HEK293 (cell line): ENCODE results near the gene IRF2BPL.

Source experiments
- AEBP2 ChIP-seq: fragments of 450-650 bp; formaldehyde crosslinking; IDR thresholded peaks from 2 replicates; pipeline ENCODE4 v1.5.1; 2016; ENCODE audit warnings: missing biosample characterization, missing genetic modification characterization, borderline replicate concordance
- HOXC10 ChIP-seq: sonication (generic); formaldehyde crosslinking; IDR thresholded peaks from 2 replicates; pipeline ENCODE4 v1.8.1; 2023; ENCODE audit warnings: mild to moderate bottlenecking, missing genetic modification reagents
- IKZF3 ChIP-seq: fragments of 450-650 bp; IDR thresholded peaks from 2 replicates; pipeline ENCODE4 v1.5.0; 2018; ENCODE audit warnings: missing biosample characterization, mild to moderate bottlenecking, missing genetic modification characterization, moderate library complexity
- KLF16 ChIP-seq: fragments of 450-650 bp; formaldehyde crosslinking; IDR thresholded peaks from 2 replicates; pipeline ENCODE4 v1.5.1; 2017; ENCODE audit warnings: missing biosample characterization, missing genetic modification characterization
- KLF8 ChIP-seq: fragments of 450-650 bp; formaldehyde crosslinking; IDR thresholded peaks from 2 replicates; pipeline ENCODE4 v1.5.1; 2016; ENCODE audit warnings: missing biosample characterization, missing genetic modification characterization
- KLF9 ChIP-seq: fragments of 450-650 bp; formaldehyde crosslinking; IDR thresholded peaks from 2 replicates; pipeline ENCODE4 v1.5.1; 2016; ENCODE audit warnings: missing biosample characterization, missing genetic modification characterization, low read depth
- OSR2 ChIP-seq: fragments of 450-650 bp; formaldehyde crosslinking; IDR thresholded peaks from 2 replicates; pipeline ENCODE4 v1.5.1; 2016; ENCODE audit warnings: missing biosample characterization, missing genetic modification characterization
- OVOL3 ChIP-seq: fragments of 450-650 bp; formaldehyde crosslinking; IDR thresholded peaks from 2 replicates; pipeline ENCODE4 v1.5.1; 2016; ENCODE audit warnings: missing biosample characterization, missing genetic modification characterization
- PBX3 ChIP-seq: sonication (generic); formaldehyde crosslinking; IDR thresholded peaks from 2 replicates; pipeline ENCODE4 v1.8.1; 2022; ENCODE audit warnings: mild to moderate bottlenecking, moderate library complexity, missing genetic modification reagents
- PRDM10 ChIP-seq: fragments of 450-650 bp; formaldehyde crosslinking; IDR thresholded peaks from 2 replicates; pipeline ENCODE4 v1.5.1; 2016; ENCODE audit warnings: missing biosample characterization, missing genetic modification characterization
- SCRT1 ChIP-seq: fragments of 450-650 bp; formaldehyde crosslinking; IDR thresholded peaks from 2 replicates; pipeline ENCODE4 v1.5.1; 2016; ENCODE audit warnings: missing biosample characterization, missing genetic modification characterization, borderline replicate concordance
- TCF7L2 ChIP-seq: IDR thresholded peaks from 2 replicates; pipeline ENCODE4 v1.6.1; 2011; ENCODE audit warnings: low read depth, mild to moderate bottlenecking, inconsistent platforms, low read length, moderate library complexity, borderline replicate concordance
- ZBTB17 ChIP-seq: fragments of 450-650 bp; formaldehyde crosslinking; IDR thresholded peaks from 2 replicates; pipeline ENCODE4 v1.5.1; 2016; ENCODE audit warnings: missing biosample characterization, missing genetic modification characterization
- ZFP37 ChIP-seq: fragments of 450-650 bp; formaldehyde crosslinking; IDR thresholded peaks from 2 replicates; pipeline ENCODE4 v1.5.1; 2016; ENCODE audit warnings: missing biosample characterization, missing genetic modification characterization
- ZFP69B ChIP-seq: fragments of 450-650 bp; formaldehyde crosslinking; IDR thresholded peaks from 2 replicates; pipeline ENCODE4 v1.5.1; 2016; ENCODE audit warnings: missing biosample characterization, missing genetic modification characterization
- ZNF112 ChIP-seq: fragments of 450-650 bp; formaldehyde crosslinking; IDR thresholded peaks from 2 replicates; pipeline ENCODE4 v1.5.0; 2017; ENCODE audit warnings: missing biosample characterization, missing genetic modification characterization
- ZNF114 ChIP-seq: fragments of 450-650 bp; formaldehyde crosslinking; IDR thresholded peaks from 2 replicates; pipeline ENCODE4 v1.5.0; 2017; ENCODE audit warnings: missing biosample characterization, missing genetic modification characterization
- ZNF121 ChIP-seq: fragments of 450-650 bp; formaldehyde crosslinking; IDR thresholded peaks from 2 replicates; pipeline ENCODE4 v1.5.1; 2016; ENCODE audit warnings: missing biosample characterization, missing genetic modification characterization
- ZNF214 ChIP-seq: fragments of 450-650 bp; formaldehyde crosslinking; IDR thresholded peaks from 2 replicates; pipeline ENCODE4 v1.5.1; 2017; ENCODE audit warnings: missing biosample characterization, mild to moderate bottlenecking, missing genetic modification characterization, borderline replicate concordance
- ZNF302 ChIP-seq: fragments of 450-650 bp; formaldehyde crosslinking; IDR thresholded peaks from 2 replicates; pipeline ENCODE4 v1.5.1; 2016; ENCODE audit warnings: missing biosample characterization, missing genetic modification characterization, low read depth
- ZNF501 ChIP-seq: fragments of 450-650 bp; formaldehyde crosslinking; IDR thresholded peaks from 2 replicates; pipeline ENCODE4 v1.5.1; 2016; ENCODE audit warnings: missing biosample characterization, missing genetic modification characterization
- ZNF549 ChIP-seq: fragments of 450-650 bp; IDR thresholded peaks from 2 replicates; pipeline ENCODE4 v1.5.1; 2018; ENCODE audit warnings: missing biosample characterization, missing genetic modification characterization, mild to moderate bottlenecking, inconsistent platforms, moderate library complexity
- ZNF560 ChIP-seq: fragments of 450-650 bp; formaldehyde crosslinking; IDR thresholded peaks from 2 replicates; pipeline ENCODE4 v1.5.1; 2017; ENCODE audit warnings: missing biosample characterization, missing genetic modification characterization, borderline replicate concordance
- ZNF561 ChIP-seq: fragments of 450-650 bp; IDR thresholded peaks from 2 replicates; pipeline ENCODE4 v1.5.1; 2018; ENCODE audit warnings: missing biosample characterization, missing genetic modification characterization, borderline replicate concordance
- ZNF596 ChIP-seq: fragments of 450-650 bp; IDR thresholded peaks from 2 replicates; pipeline ENCODE4 v1.5.0; 2018; ENCODE audit warnings: missing biosample characterization, mild to moderate bottlenecking, missing genetic modification characterization, moderate library complexity
- ZNF600 ChIP-seq: fragments of 450-650 bp; formaldehyde crosslinking; IDR thresholded peaks from 2 replicates; pipeline ENCODE4 v1.5.1; 2016; ENCODE audit warnings: missing biosample characterization, missing genetic modification characterization
- ZNF610 ChIP-seq: fragments of 450-650 bp; formaldehyde crosslinking; IDR thresholded peaks from 2 replicates; pipeline ENCODE4 v1.5.1; 2016; ENCODE audit warnings: missing biosample characterization, missing genetic modification characterization, borderline replicate concordance
- ZSCAN18 ChIP-seq: fragments of 450-650 bp; formaldehyde crosslinking; IDR thresholded peaks from 2 replicates; pipeline ENCODE4 v1.5.1; 2016; ENCODE audit warnings: missing biosample characterization, missing genetic modification characterization
- ZXDB ChIP-seq: fragments of 450-650 bp; formaldehyde crosslinking; IDR thresholded peaks from 2 replicates; pipeline ENCODE4 v1.5.1; 2016; ENCODE audit warnings: missing biosample characterization, missing genetic modification characterization

The IRF2BPL gene

GRCh38 chr14:77040059-77040740 is 11.7 kb upstream of the IRF2BPL start (continued):
- TF ChIP-seq PRDM10 (tag by site-specific recombination): peak; percentile 54; the same call in 1 of the 2 replicates
- TF ChIP-seq ZNF560 (tag by site-specific recombination): no peak
- peak; percentile 59 for TF ChIP-seq OSR2 (tag by site-specific recombination)
- TF ChIP-seq HOXC10 (CRISPR knock-in tag): no peak
- TF ChIP-seq AEBP2 (tag by site-specific recombination): no peak
- no peak for TF ChIP-seq ZFP37 (tag by site-specific recombination)
- TF ChIP-seq ZNF112: no peak
- TF ChIP-seq ZNF596 (tag by site-specific recombination): 0 out of 2 replicates have a peak, but pooled peaks have one; percentile 10
- no peak for TF ChIP-seq ZNF549 (tag by site-specific recombination)
- TF ChIP-seq IKZF3 (tag by site-specific recombination): peak; percentile 62; the same call in 1 of the 2 replicates
- TF ChIP-seq ZNF600 (tag by site-specific recombination): no peak; the same call in 1 of the 2 replicates
- TF ChIP-seq OVOL3: no peak
- TF ChIP-seq ZSCAN18 (tag by site-specific recombination): no peak
- no peak for TF ChIP-seq PBX3 (CRISPR knock-in tag)
- peak; percentile 80 for TF ChIP-seq ZBTB17 (tag by site-specific recombination)
- peak; percentile 53; the same call in 1 of the 2 replicates for TF ChIP-seq ZNF561
- no peak for TF ChIP-seq ZNF214
- no peak for TF ChIP-seq SCRT1 (tag by site-specific recombination)
- no peak for TF ChIP-seq KLF16
- peak; percentile 16; the same call in 1 of the 2 replicates for TF ChIP-seq KLF9
- peak; percentile 33; the same call in 1 of the 2 replicates for TF ChIP-seq ZFP69B (tag by site-specific recombination)
- TF ChIP-seq ZNF302 (tag by site-specific recombination): no peak
- TF ChIP-seq ZNF610 (tag by site-specific recombination): 0 out of 2 replicates have a peak, but pooled peaks have one; percentile 32
- TF ChIP-seq ZNF501 (tag by site-specific recombination): 0 out of 2 replicates have a peak, but pooled peaks have one; percentile 21
- TF ChIP-seq TCF7L2: peak; percentile 27; the same call in 1 of the 2 replicates
- TF ChIP-seq ZXDB (tag by site-specific recombination): 0 out of 2 replicates have a peak, but pooled peaks have one; percentile 35
- TF ChIP-seq KLF8 (tag by site-specific recombination): 0 out of 2 replicates have a peak, but pooled peaks have one; percentile 24
- no peak for TF ChIP-seq ZNF121 (tag by site-specific recombination)
- TF ChIP-seq ZNF114 (tag by site-specific recombination): no peak
